ENCODE results near the gene NIPSNAP3A.

Gene NIPSNAP3A

GRCh38 chr9:104802110-104802509 is 54.6 kb downstream of the NIPSNAP3A start:
- Histone ChIP-seq H4K91ac (ENCODE audit: low read depth, low read length) (no peak overlapping the region), H3K18ac (ENCODE audit: low read length) (no peak overlapping the region), H3K9ac (ENCODE audit: low read length) (no peak overlapping the region), H3K36me3 (ENCODE audit: control insufficient read depth in 1 of 2, insufficient read depth in 2 of 2, low read length in 2 of 2) (no peaks in the 10 kb centered on the region), H3K14ac (ENCODE audit: low read length) (no peak overlapping the region), H3K27ac (ENCODE audit: low read depth, low read length) (no peak overlapping the region), H4K8ac (ENCODE audit: low read depth, low read length) (no peak overlapping the region), H3K79me1 (ENCODE audit: low read length) (no peaks in the 10 kb centered on the region), H3K23ac (ENCODE audit: low read length) (no peak overlapping the region), H4K12ac (ENCODE audit: low read depth, low read length) (no peak overlapping the region), H3K79me2 (ENCODE audit: control insufficient read depth, insufficient read depth, low read length, poor library complexity) (no peaks in the 10 kb centered on the region), H3K4ac (ENCODE audit: low read depth, low read length) (no peak overlapping the region), H2BK120ac (ENCODE audit: insufficient read depth, low read length, poor library complexity) (no peak overlapping the region), H3K9me3 (ENCODE audit: insufficient read depth, low read depth, low read length) (no peaks in the 10 kb centered on the region), H2AK5ac (ENCODE audit: low read length) (no peak overlapping the region), H3K4me3 (ENCODE audit: low read depth, low read length) (no peak overlapping the region), H2BK5ac (ENCODE audit: low read depth, low read length, poor library complexity) (no peak overlapping the region), H2AFZ (ENCODE audit: insufficient read depth, low read length, poor library complexity) (no peak overlapping the region), H3K4me1 (ENCODE audit: control insufficient read depth in 1 of 2, insufficient read depth in 2 of 2, low read length in 2 of 2) (peaks cover 0 to 2% of the 10 kb centered on the region in 2 experiments), H2BK12ac (ENCODE audit: low read length) (no peak overlapping the region), H3K4me2 (ENCODE audit: low read length) (no peak overlapping the region), H3K27me3 (ENCODE audit: insufficient read depth, low read length) (no peaks in the 10 kb centered on the region)
- no peak for DNase-seq
- WGBS (ENCODE audit: extremely low coverage, insufficient coverage, insufficient read length) = no CpG with 5 or more reads among the region's 5 CpGs

DNA sequence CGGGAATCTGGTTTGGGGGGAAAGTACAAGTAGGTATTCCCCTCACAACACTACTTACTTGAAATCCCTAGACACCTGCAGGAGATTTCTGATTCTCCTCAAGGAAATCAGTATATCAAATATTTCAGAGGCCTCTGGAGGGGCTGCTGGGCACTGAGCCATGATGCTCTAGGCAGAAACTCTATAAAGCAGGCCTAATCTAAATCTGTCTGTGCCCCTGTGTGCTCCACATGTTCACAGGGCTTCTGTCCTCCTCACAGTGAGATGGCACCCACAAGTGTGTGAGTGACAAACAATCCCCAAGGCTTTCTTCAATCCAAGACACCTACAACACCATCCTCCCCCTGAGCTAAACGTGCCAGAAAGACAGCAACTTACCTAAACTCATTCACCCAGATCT is 55.4 kb downstream of the NIPSNAP3A start:
- Histone ChIP-seq H2AFZ (ENCODE audit: insufficient read depth, low read length, poor library complexity) (no peak overlapping the region), H3K14ac (ENCODE audit: low read length) (no peak overlapping the region), H3K23ac (ENCODE audit: low read length) (no peak overlapping the region), H3K4ac (ENCODE audit: low read depth, low read length) (no peak overlapping the region), H3K9me3 (ENCODE audit: insufficient read depth, low read depth, low read length) (no peaks in the 10 kb centered on the region), H3K27me3 (ENCODE audit: insufficient read depth, low read length) (no peaks in the 10 kb centered on the region), H2AK5ac (ENCODE audit: low read length) (no peak overlapping the region), H3K4me2 (ENCODE audit: low read length) (no peak overlapping the region), H3K18ac (ENCODE audit: low read length) (no peak overlapping the region), H3K36me3 (ENCODE audit: control insufficient read depth in 1 of 2, insufficient read depth in 2 of 2, low read length in 2 of 2) (no peaks in the 10 kb centered on the region), H3K4me1 (ENCODE audit: control insufficient read depth in 1 of 2, insufficient read depth in 2 of 2, low read length in 2 of 2) (peaks cover 0 to 2% of the 10 kb centered on the region in 2 experiments), H3K27ac (ENCODE audit: low read depth, low read length) (no peak overlapping the region), H2BK120ac (ENCODE audit: insufficient read depth, low read length, poor library complexity) (no peak overlapping the region), H4K91ac (ENCODE audit: low read depth, low read length) (no peak overlapping the region), H2BK5ac (ENCODE audit: low read depth, low read length, poor library complexity) (no peak overlapping the region), H3K9ac (ENCODE audit: low read length) (no peak overlapping the region), H4K8ac (ENCODE audit: low read depth, low read length) (no peak overlapping the region), H4K12ac (ENCODE audit: low read depth, low read length) (no peak overlapping the region), H3K79me1 (ENCODE audit: low read length) (no peaks in the 10 kb centered on the region), H3K4me3 (ENCODE audit: low read depth, low read length) (no peak overlapping the region), H2BK12ac (ENCODE audit: low read length) (no peak overlapping the region), H3K79me2 (ENCODE audit: control insufficient read depth, insufficient read depth, low read length, poor library complexity) (no peaks in the 10 kb centered on the region)
- no CpG with 5 or more reads among the region's 2 CpGs for WGBS (ENCODE audit: extremely low coverage, insufficient coverage, insufficient read length)
- no peak for DNase-seq

DNA sequence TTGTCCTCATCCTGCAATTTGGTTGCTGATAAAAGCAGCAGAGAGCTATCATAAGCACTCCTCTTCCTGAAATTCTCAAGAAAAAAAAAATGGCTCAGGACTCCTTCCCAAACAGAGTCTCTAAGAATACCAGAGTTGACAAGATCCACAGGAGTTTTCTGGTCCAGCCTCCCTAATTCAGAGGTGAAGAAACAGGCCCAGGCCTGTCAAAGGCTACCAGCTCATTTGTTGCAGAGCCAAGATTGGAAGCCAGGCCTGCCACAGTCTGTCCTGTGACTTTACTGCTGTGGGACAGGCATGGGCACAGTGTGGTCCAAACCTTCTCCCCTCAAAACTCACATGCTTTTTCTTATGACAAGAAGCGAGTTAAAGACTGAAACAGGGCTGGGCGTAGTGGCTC is 58.0 kb downstream of the NIPSNAP3A start:
- no peak overlapping the region for H2BK5ac ChIP-seq (ENCODE audit: low read depth, low read length, poor library complexity)
- H3K4me3 ChIP-seq (ENCODE audit: low read depth, low read length) = no peak overlapping the region
- H4K8ac ChIP-seq (ENCODE audit: low read depth, low read length) = no peak overlapping the region
- H3K23ac ChIP-seq (ENCODE audit: low read length) = no peak overlapping the region
- H2BK12ac ChIP-seq (ENCODE audit: low read length) = no peak overlapping the region
- no peak overlapping the region for H2AFZ ChIP-seq (ENCODE audit: insufficient read depth, low read length, poor library complexity)
- no peak overlapping the region for H4K12ac ChIP-seq (ENCODE audit: low read depth, low read length)
- H3K27me3 ChIP-seq (ENCODE audit: insufficient read depth, low read length) = no peaks in the 10 kb centered on the region
- H3K4me1 ChIP-seq (ENCODE audit: control insufficient read depth in 1 of 2, insufficient read depth in 2 of 2, low read length in 2 of 2) = no peaks in the 10 kb centered on the region
- H2AK5ac ChIP-seq (ENCODE audit: low read length) = no peak overlapping the region
- H3K79me1 ChIP-seq (ENCODE audit: low read length) = no peaks in the 10 kb centered on the region
- H3K18ac ChIP-seq (ENCODE audit: low read length) = no peak overlapping the region
- DNase-seq = no peak
- no peak overlapping the region for H3K14ac ChIP-seq (ENCODE audit: low read length)
- WGBS (ENCODE audit: extremely low coverage, insufficient coverage, insufficient read length) = no CpG with 5 or more reads among the region's 2 CpGs
- H3K4ac ChIP-seq (ENCODE audit: low read depth, low read length) = no peak overlapping the region
- H3K36me3 ChIP-seq (ENCODE audit: control insufficient read depth in 1 of 2, insufficient read depth in 2 of 2, low read length in 2 of 2) = peaks cover 0 to under 1% of the 10 kb centered on the region in 2 experiments
- H2BK120ac ChIP-seq (ENCODE audit: insufficient read depth, low read length, poor library complexity) = no peak overlapping the region
- no peak overlapping the region for H3K9ac ChIP-seq (ENCODE audit: low read length)
- no peak overlapping the region for H3K27ac ChIP-seq (ENCODE audit: low read depth, low read length)
- H4K91ac ChIP-seq (ENCODE audit: low read depth, low read length) = no peak overlapping the region
- H3K9me3 ChIP-seq (ENCODE audit: insufficient read depth, low read depth, low read length) = no peaks in the 10 kb centered on the region
- no peak overlapping the region for H3K4me2 ChIP-seq (ENCODE audit: low read length)
- no peaks in the 10 kb centered on the region for H3K79me2 ChIP-seq (ENCODE audit: control insufficient read depth, insufficient read depth, low read length, poor library complexity)

DNA sequence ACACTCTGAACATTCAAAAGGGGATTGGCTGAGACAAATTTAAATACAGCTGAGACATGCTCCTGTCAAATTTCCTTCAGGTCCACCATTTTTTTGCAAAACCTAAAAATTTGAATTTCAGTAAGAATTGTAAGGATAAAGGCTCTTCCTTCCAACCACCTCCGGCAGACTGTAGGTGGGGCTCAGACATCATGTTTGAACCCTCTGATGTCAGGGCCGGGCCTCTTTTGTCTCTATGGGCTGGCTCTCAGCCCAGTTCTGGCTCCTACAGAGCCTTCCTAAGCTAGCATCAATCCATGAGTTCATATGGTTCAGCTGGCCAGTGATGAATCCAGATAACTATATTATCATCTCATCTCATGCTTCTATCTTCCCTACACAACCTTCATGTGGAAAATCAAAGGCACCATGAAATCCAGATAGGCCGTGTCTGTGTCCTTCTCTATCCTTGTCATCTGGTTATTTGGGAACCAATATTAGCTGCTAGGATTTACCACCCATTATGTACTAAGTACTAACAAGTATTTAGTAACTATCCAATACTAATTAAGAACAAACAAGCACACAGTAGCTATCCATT is 60.6 kb downstream of the NIPSNAP3A start:
- Histone ChIP-seq H3K36me3 (ENCODE audit: control insufficient read depth in 1 of 2, insufficient read depth in 2 of 2, low read length in 2 of 2) (peaks cover 2 to 10% of the 10 kb centered on the region in 2 experiments), H3K4me2 (ENCODE audit: low read length) (no peak overlapping the region), H2BK5ac (ENCODE audit: low read depth, low read length, poor library complexity) (no peak overlapping the region), H4K12ac (ENCODE audit: low read depth, low read length) (no peak overlapping the region), H3K4me1 (ENCODE audit: control insufficient read depth in 1 of 2, insufficient read depth in 2 of 2, low read length in 2 of 2) (peaks cover 0 to 5% of the 10 kb centered on the region in 2 experiments), H3K9me3 (ENCODE audit: insufficient read depth, low read depth, low read length) (no peaks in the 10 kb centered on the region), H4K8ac (ENCODE audit: low read depth, low read length) (no peak overlapping the region), H3K9ac (ENCODE audit: low read length) (no peak overlapping the region), H2AFZ (ENCODE audit: insufficient read depth, low read length, poor library complexity) (no peak overlapping the region), H2BK120ac (ENCODE audit: insufficient read depth, low read length, poor library complexity) (no peak overlapping the region), H3K79me2 (ENCODE audit: control insufficient read depth, insufficient read depth, low read length, poor library complexity) (no peaks in the 10 kb centered on the region), H3K4ac (ENCODE audit: low read depth, low read length) (no peak overlapping the region), H3K27ac (ENCODE audit: low read depth, low read length) (no peak overlapping the region), H2AK5ac (ENCODE audit: low read length) (no peak overlapping the region), H2BK12ac (ENCODE audit: low read length) (no peak overlapping the region), H4K91ac (ENCODE audit: low read depth, low read length) (no peak overlapping the region), H3K14ac (ENCODE audit: low read length) (no peak overlapping the region), H3K23ac (ENCODE audit: low read length) (no peak overlapping the region), H3K27me3 (ENCODE audit: insufficient read depth, low read length) (no peaks in the 10 kb centered on the region), H3K18ac (ENCODE audit: low read length) (no peak overlapping the region), H3K79me1 (ENCODE audit: low read length) (no peaks in the 10 kb centered on the region), H3K4me3 (ENCODE audit: low read depth, low read length) (no peak overlapping the region)
- no peak for DNase-seq
- no CpG with 5 or more reads among the region's 3 CpGs for WGBS (ENCODE audit: extremely low coverage, insufficient coverage, insufficient read length)
